Central memory CD8-positive, alpha-beta T cell (primary cell): ENCODE data around the gene PPP1R37.

Source experiments
- ATAC-seq: fragments of 150-1000 bp; cut with Tn5 transposase; replicated peaks from 2 replicates; pipeline ENCODE4 v1.10.0; 2022; ENCODE audit warnings: mild to moderate bottlenecking, moderate FRiP score, moderate number of reproducible peaks; ENCODE audit not compliant: poor library complexity, severe bottlenecking; ENCODE audit errors: extremely low read depth
- DNase-seq, 2 donors: peaks; one replicate each; pipeline ENCODE4 v3.0.0; 2021; ENCODE audit warnings: low spot score in 2 of 2
- H3K27ac Mint-ChIP-seq: one replicate; pipeline ENCODE4 v1.8.0; 2022; ENCODE audit warnings: low read depth, mild to moderate bottlenecking, moderate library complexity, mixed read lengths
- H3K27me3 Mint-ChIP-seq: one replicate; pipeline ENCODE4 v1.8.0; 2022; ENCODE audit warnings: mixed read lengths
- H3K36me3 Mint-ChIP-seq: one replicate; pipeline ENCODE4 v1.8.0; 2022; ENCODE audit warnings: mild to moderate bottlenecking, moderate library complexity, mixed read lengths; ENCODE audit not compliant: insufficient read depth
- H3K4me1 Mint-ChIP-seq: one replicate; pipeline ENCODE4 v1.8.0; 2022; ENCODE audit warnings: mixed read lengths
- H3K4me3 Mint-ChIP-seq: one replicate; pipeline ENCODE4 v1.8.0; 2022; ENCODE audit warnings: mild to moderate bottlenecking, moderate library complexity, mixed read lengths
- H3K9me3 Mint-ChIP-seq: one replicate; pipeline ENCODE4 v1.8.0; 2022; ENCODE audit warnings: mixed read lengths

Gene PPP1R37

GRCh38 chr19:45076029-45076850 lies 16.7 kb upstream of the PPP1R37 start, which contains the start of gene ZNF296:
Gene ZNF296 (minus strand): TSS chr19:45076478. CDS start chr19:45076373, 105 bp downstream.
- peak within 1 kb of the TSS; percentile 80 for H3K4me3 Mint-ChIP-seq
- no peaks in the 10 kb centered on the region for H3K27me3 Mint-ChIP-seq
- DNase-seq (peak; percentile 58 to 62), ATAC-seq (peak; percentile 62)
- no peaks in the 10 kb centered on the region for H3K9me3 Mint-ChIP-seq
- peaks cover 18% of the 10 kb centered on the region for H3K36me3 Mint-ChIP-seq
- H3K4me1 Mint-ChIP-seq: peaks cover 47% of the 10 kb centered on the region
- peak within 1 kb of the TSS; percentile 74 for H3K27ac Mint-ChIP-seq

- H3K4me3 Mint-ChIP-seq: peak overlapping the region; percentile 80
- no peaks in the 10 kb centered on the region for H3K27me3 Mint-ChIP-seq
- no peaks in the 10 kb centered on the region for H3K9me3 Mint-ChIP-seq
- H3K36me3 Mint-ChIP-seq: peaks cover 21% of the 10 kb centered on the region
- ATAC-seq (no peak), DNase-seq (no peak)
- peak overlapping the region; percentile 74 for H3K27ac Mint-ChIP-seq
- peaks cover 56% of the 10 kb centered on the region for H3K4me1 Mint-ChIP-seq
These were observed 15.9 kb upstream of the PPP1R37 start for GRCh38 chr19:45076851-45077730.

GRCh38 chr19:45078390-45079062 lies 14.5 kb upstream of the PPP1R37 start:
- Mint-ChIP-seq H3K27ac (peak overlapping the region; percentile 94), H3K4me1 (peaks cover 54% of the 10 kb centered on the region), H3K36me3 (peaks cover 25% of the 10 kb centered on the region), H3K27me3 (no peaks in the 10 kb centered on the region), H3K9me3 (no peaks in the 10 kb centered on the region), H3K4me3 (peak overlapping the region; percentile 97)
- no peak for DNase-seq
- no peak for ATAC-seq

- peak; percentile 64 to 70 for DNase-seq
- H3K4me1 Mint-ChIP-seq: peaks cover 54% of the 10 kb centered on the region
- H3K4me3 Mint-ChIP-seq: peak within 1 kb of the TSS; percentile 97
- no peaks in the 10 kb centered on the region for H3K9me3 Mint-ChIP-seq
- H3K36me3 Mint-ChIP-seq: peaks cover 25% of the 10 kb centered on the region
- peak within 1 kb of the TSS; percentile 94 for H3K27ac Mint-ChIP-seq
- peak; percentile 61 for ATAC-seq
- no peaks in the 10 kb centered on the region for H3K27me3 Mint-ChIP-seq
These were observed 13.7 kb upstream of the PPP1R37 start, which contains the start of gene GEMIN7 for GRCh38 chr19:45079063-45079910. Gene GEMIN7 (plus strand): TSS chr19:45079260. CDS start chr19:45090115, 10,855 bp downstream.

GRCh38 chr19:45079911-45080370 lies 13.0 kb upstream of the PPP1R37 start:
- no peaks in the 10 kb centered on the region for H3K9me3 Mint-ChIP-seq
- H3K27me3 Mint-ChIP-seq: no peaks in the 10 kb centered on the region
- H3K4me1 Mint-ChIP-seq: peaks cover 50% of the 10 kb centered on the region
- ATAC-seq (no peak), DNase-seq (no peak)
- H3K36me3 Mint-ChIP-seq: peaks cover 28% of the 10 kb centered on the region
- H3K4me3 Mint-ChIP-seq: peak overlapping the region; percentile 97
- H3K27ac Mint-ChIP-seq: peak overlapping the region; percentile 94

- Mint-ChIP-seq H3K9me3 (no peaks in the 10 kb centered on the region), H3K4me1 (peaks cover 49% of the 10 kb centered on the region), H3K27me3 (no peaks in the 10 kb centered on the region), H3K27ac (no peak overlapping the region), H3K36me3 (peaks cover 33% of the 10 kb centered on the region), H3K4me3 (peak overlapping the region; percentile 2)
- no peak for ATAC-seq
- no peak for DNase-seq
These were observed 10.8 kb upstream of the PPP1R37 start for GRCh38 chr19:45082170-45082569.

GRCh38 chr19:45086480-45086879 lies 6.5 kb upstream of the PPP1R37 start:
- H3K27me3 Mint-ChIP-seq: no peaks in the 10 kb centered on the region
- H3K27ac Mint-ChIP-seq: peak overlapping the region; percentile 90
- no peaks in the 10 kb centered on the region for H3K9me3 Mint-ChIP-seq
- no peak overlapping the region for H3K4me3 Mint-ChIP-seq
- peaks cover 34% of the 10 kb centered on the region for H3K4me1 Mint-ChIP-seq
- no peak for DNase-seq
- H3K36me3 Mint-ChIP-seq: peaks cover 31% of the 10 kb centered on the region
- ATAC-seq: no peak

- peaks cover 35% of the 10 kb centered on the region for H3K4me1 Mint-ChIP-seq
- ATAC-seq: peak; percentile 98
- H3K27me3 Mint-ChIP-seq: no peaks in the 10 kb centered on the region
- peak; percentile 52 to 91 for DNase-seq
- H3K4me3 Mint-ChIP-seq: peak overlapping the region; percentile 25
- peaks cover 35% of the 10 kb centered on the region for H3K36me3 Mint-ChIP-seq
- H3K9me3 Mint-ChIP-seq: no peaks in the 10 kb centered on the region
- H3K27ac Mint-ChIP-seq: peak overlapping the region; percentile 90
These were observed 5.4 kb upstream of the PPP1R37 start for GRCh38 chr19:45087531-45087930.

- Mint-ChIP-seq H3K4me1 (peaks cover 56% of the 10 kb centered on the region), H3K4me3 (no peak overlapping the region), H3K27me3 (no peaks in the 10 kb centered on the region), H3K9me3 (no peaks in the 10 kb centered on the region), H3K27ac (no peak overlapping the region), H3K36me3 (peaks cover 31% of the 10 kb centered on the region)
- no peak for DNase-seq
- no peak for ATAC-seq
These were observed 2.9 kb upstream of the PPP1R37 start for GRCh38 chr19:45090034-45090433.

- no peaks in the 10 kb centered on the region for H3K27me3 Mint-ChIP-seq
- no peaks in the 10 kb centered on the region for H3K9me3 Mint-ChIP-seq
- H3K4me1 Mint-ChIP-seq: peaks cover 59% of the 10 kb centered on the region
- ATAC-seq (no peak), DNase-seq (no peak)
- H3K36me3 Mint-ChIP-seq: peaks cover 26% of the 10 kb centered on the region
- H3K4me3 Mint-ChIP-seq: no peak overlapping the region
- H3K27ac Mint-ChIP-seq: no peak overlapping the region
These were observed 2.4 kb upstream of the PPP1R37 start for GRCh38 chr19:45090606-45091005.

- Mint-ChIP-seq H3K27ac (peak overlapping the region; percentile 98), H3K9me3 (no peaks in the 10 kb centered on the region)
- peak; percentile 20 for ATAC-seq
These were observed 1.7 kb upstream of the PPP1R37 start for GRCh38 chr19:45091031-45091923.

More at GRCh38 chr19:45091031-45091923, 1.7 kb upstream of the PPP1R37 start:
- Mint-ChIP-seq H3K4me1 (peaks cover 64% of the 10 kb centered on the region), H3K36me3 (peaks cover 24% of the 10 kb centered on the region), H3K4me3 (peak overlapping the region; percentile 96), H3K27me3 (no peaks in the 10 kb centered on the region)
- DNase-seq: peak; percentile 88 to 95
